Measurements from ENCODE around the gene MEPCE. TPM values are rescaled to one million over a fixed set of nuclear protein-coding genes. Genes with fewer than 3 reads are reported as not detected.

Gene MEPCE
- total RNA-seq, 1 experiment from 2014 or later: 70.3 TPM

DNA sequence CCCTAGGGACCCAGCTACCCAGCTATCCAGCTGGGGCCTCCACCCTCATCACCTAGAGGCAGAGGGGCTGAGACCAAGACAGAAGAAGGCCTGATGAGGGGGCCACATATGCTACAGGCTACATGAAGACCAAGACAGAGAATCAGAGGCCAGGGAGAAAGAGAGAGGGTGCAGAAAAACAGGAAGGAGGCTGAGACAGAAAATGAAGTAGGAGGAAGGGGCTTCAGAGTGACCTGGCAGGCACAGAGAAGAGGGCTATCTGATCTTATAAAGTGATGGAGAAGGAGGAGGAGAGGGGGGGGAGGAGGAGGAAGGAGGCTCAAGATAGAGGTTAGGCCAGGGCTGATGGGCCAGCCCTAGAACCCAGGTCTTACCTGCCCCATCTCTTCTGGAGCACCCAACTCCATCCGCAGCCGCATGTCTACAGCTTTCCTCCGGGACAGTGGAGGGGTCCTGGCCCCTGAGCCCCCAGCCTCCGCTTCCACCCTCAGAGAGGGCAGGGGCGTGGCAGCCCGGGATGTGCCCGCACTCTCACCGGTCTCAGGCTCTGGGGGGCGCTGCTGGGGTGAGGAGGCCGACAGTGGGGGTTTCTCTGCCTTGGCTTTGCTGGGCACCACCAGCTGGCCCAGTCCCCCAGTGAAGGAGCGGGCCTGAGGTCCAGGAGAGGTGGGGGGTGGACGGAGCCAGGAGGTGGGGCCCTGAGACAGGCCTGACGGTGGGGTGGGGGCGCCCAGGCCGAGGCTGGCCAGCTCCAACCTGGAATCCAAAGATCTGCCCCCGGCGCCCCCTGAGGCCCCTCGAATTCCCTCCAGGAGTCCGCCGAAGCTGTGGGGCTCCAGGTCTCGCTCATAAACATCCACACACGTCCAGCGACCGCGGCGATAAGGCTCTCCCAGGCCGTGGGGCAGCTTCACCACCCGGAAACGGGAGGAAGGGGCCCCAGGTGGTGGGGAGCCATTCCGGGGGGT is 47.6 kb downstream of the MEPCE start:
- no TSS peak for BruUV-seq (replicated peaks)
- Histone ChIP-seq H3K9me3 (ENCODE audit: insufficient read depth, low read depth) (no peaks in the 10 kb centered on the region), H3K27ac (no peak overlapping the region), H3K36me3 (ENCODE audit: low read depth) (no peaks in the 10 kb centered on the region), H3K27me3 (ENCODE audit: insufficient read depth, low read depth) (no peaks in the 10 kb centered on the region), H3K4me1 (replicated peaks; ENCODE audit: insufficient read depth) (peaks cover 16% of the 10 kb centered on the region), H3K4me3 (peak overlapping the region; percentile 95), H3K4me2 (peak overlapping the region; percentile 61), H3K79me2 (ENCODE audit: low read depth) (peaks cover 28% of the 10 kb centered on the region), H4K20me1 (ENCODE audit: insufficient read depth) (peaks cover 4% of the 10 kb centered on the region; the same call in 1 of the 2 replicates), H3F3A (ENCODE audit: insufficient read depth, low read depth) (peaks cover 10% of the 10 kb centered on the region; the same call in 1 of the 2 replicates), H3K9me2 (ENCODE audit: insufficient read depth) (no peaks in the 10 kb centered on the region), H2AFZ (no peak overlapping the region)
- DNase-seq: no peak
- intact Hi-C loops (cut with micrococcal nuclease; ENCODE audit: unreplicated experiment): no loop called here
- TF ChIP-seq, protein P1, sequence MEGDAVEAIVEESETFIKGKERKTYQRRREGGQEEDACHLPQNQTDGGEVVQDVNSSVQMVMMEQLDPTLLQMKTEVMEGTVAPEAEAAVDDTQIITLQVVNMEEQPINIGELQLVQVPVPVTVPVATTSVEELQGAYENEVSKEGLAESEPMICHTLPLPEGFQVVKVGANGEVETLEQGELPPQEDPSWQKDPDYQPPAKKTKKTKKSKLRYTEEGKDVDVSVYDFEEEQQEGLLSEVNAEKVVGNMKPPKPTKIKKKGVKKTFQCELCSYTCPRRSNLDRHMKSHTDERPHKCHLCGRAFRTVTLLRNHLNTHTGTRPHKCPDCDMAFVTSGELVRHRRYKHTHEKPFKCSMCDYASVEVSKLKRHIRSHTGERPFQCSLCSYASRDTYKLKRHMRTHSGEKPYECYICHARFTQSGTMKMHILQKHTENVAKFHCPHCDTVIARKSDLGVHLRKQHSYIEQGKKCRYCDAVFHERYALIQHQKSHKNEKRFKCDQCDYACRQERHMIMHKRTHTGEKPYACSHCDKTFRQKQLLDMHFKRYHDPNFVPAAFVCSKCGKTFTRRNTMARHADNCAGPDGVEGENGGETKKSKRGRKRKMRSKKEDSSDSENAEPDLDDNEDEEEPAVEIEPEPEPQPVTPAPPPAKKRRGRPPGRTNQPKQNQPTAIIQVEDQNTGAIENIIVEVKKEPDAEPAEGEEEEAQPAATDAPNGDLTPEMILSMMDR (conservative IDR thresholded peaks at IDR 0.05): no peak
- no peak for TF ChIP-seq EZH2 (IDR thresholded peaks at IDR 0.05; ENCODE audit: low read depth)
- POLR2A ChIA-PET (ENCODE audit: unreplicated experiment): no interaction called here
- CTCF ChIA-PET: interaction anchor here (0.6 kb wide), 2 partner anchors 67 to 83 kb away, joined by 3 to 6 read pairs; no protein-coding TSS in a partner anchor

DNA sequence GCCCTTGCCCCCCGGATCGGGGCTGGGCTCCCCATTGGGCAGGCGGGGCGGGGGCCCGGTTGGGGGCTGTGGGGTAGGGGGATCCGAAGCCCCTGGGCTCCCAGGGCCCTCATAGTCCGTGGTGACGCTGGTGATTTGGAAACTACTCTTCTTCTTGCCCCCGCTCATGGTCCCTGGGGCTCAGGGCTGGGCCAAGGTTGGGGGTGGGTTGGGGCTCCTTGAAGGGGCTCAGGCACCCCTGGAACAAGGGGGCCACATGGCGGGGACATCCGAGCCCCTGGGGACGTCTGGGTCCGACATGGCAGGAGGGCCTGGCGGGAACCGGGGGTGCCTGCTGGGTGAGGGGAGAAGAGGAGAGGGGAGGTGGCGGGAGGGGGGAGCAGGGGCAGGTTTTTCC is 48.2 kb downstream of the MEPCE start:
- Histone ChIP-seq H3K27me3 (ENCODE audit: insufficient read depth, low read depth) (no peaks in the 10 kb centered on the region), H3K4me3 (peak overlapping the region; percentile 95), H3K36me3 (ENCODE audit: low read depth) (no peaks in the 10 kb centered on the region), H2AFZ (no peak overlapping the region), H3K79me2 (ENCODE audit: low read depth) (peaks cover 28% of the 10 kb centered on the region), H3K9me2 (ENCODE audit: insufficient read depth) (no peaks in the 10 kb centered on the region), H3K9me3 (ENCODE audit: insufficient read depth, low read depth) (no peaks in the 10 kb centered on the region), H3F3A (ENCODE audit: insufficient read depth, low read depth) (peaks cover 10% of the 10 kb centered on the region; the same call in 1 of the 2 replicates), H3K4me1 (replicated peaks; ENCODE audit: insufficient read depth) (peaks cover 22% of the 10 kb centered on the region), H4K20me1 (ENCODE audit: insufficient read depth) (peaks cover 4% of the 10 kb centered on the region; the same call in 1 of the 2 replicates), H3K4me2 (peak overlapping the region; percentile 61), H3K27ac (no peak overlapping the region)
- DNase-seq: no peak
- intact Hi-C loops (cut with micrococcal nuclease; ENCODE audit: unreplicated experiment): no loop called here
- ChIA-PET CTCF (interaction anchor here (0.6 to 0.8 kb wide), 2 partner anchors 41 to 66 kb away, joined by 6 read pairs; partner anchors contain the start of gene PPP1R35), POLR2A (ENCODE audit: unreplicated experiment) (no interaction called here)
- TF ChIP-seq EZH2 (IDR thresholded peaks at IDR 0.05; ENCODE audit: low read depth): no peak
- TF ChIP-seq, protein P1 (conservative IDR thresholded peaks at IDR 0.05): no peak
- BruUV-seq (replicated peaks): no TSS peak

DNA sequence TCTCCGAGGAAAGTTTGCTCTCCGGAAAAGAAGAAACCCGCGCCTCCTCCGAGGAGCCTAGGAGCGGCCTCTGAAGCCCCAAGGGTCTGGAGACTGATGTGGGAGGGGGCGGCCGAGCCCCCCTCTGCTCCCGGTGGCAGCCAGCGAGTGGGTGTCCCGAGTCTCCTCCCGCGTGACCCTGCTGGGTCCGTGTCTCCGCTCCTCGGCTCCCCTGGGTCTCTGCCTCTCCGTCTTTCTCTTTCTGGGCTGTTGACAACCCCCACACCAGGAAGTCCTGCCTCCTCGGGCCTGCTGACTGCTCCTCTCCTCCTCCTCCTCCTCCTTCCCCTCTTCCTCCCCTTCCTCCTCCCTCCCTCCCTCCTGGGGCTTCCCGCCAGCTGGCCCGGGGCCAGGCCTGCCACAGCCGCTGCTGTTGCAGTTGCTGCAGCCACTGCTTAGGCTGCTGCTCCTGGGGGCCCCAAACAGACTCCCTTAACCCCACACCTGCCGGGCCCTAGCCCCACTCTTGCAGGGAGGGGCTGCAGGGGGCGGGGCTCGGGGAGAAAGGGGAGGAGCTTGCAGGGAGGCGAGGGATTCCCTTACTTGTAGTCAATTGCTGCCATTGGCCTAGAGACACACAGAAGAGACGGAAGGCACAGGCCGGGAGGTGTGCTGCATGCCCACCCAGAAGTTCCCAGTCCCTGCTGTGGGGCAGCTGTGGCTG is 49.5 kb downstream of the MEPCE start, which contains the start of gene TSC22D4:
Gene TSC22D4 (minus strand): TSS at position 257 of the 703 bp plus-strand sequence. CDS start 1,176 bp downstream, outside the sequence.
- peak within 1 kb of the TSS; percentile 89 for H2AFZ ChIP-seq
- H3K4me1 ChIP-seq (replicated peaks; ENCODE audit: insufficient read depth): peaks cover 26% of the 10 kb centered on the region
- H3K9me2 ChIP-seq (ENCODE audit: insufficient read depth): no peaks in the 10 kb centered on the region
- H4K20me1 ChIP-seq (ENCODE audit: insufficient read depth): peaks cover 4% of the 10 kb centered on the region; the same call in 1 of the 2 replicates
- peaks cover 28% of the 10 kb centered on the region for H3K79me2 ChIP-seq (ENCODE audit: low read depth)
- no peaks in the 10 kb centered on the region for H3K36me3 ChIP-seq (ENCODE audit: low read depth)
- intact Hi-C loops (cut with micrococcal nuclease; ENCODE audit: unreplicated experiment): loop anchor here (1.0 kb wide), 1 partner anchor 24 kb away; no protein-coding TSS in a partner anchor
- peak within 1 kb of the TSS; percentile 95 for H3K4me3 ChIP-seq
- peak; percentile 74 to 96 for DNase-seq
- H3F3A ChIP-seq (ENCODE audit: insufficient read depth, low read depth): peaks cover 14% of the 10 kb centered on the region; the same call in 1 of the 2 replicates
- no peaks in the 10 kb centered on the region for H3K9me3 ChIP-seq (ENCODE audit: insufficient read depth, low read depth)
- no peak for TF ChIP-seq EZH2 (IDR thresholded peaks at IDR 0.05; ENCODE audit: low read depth)
- TF ChIP-seq, protein P1 (conservative IDR thresholded peaks at IDR 0.05): no peak
- POLR2A ChIA-PET (ENCODE audit: unreplicated experiment): interaction anchor here (0.6 to 1.2 kb wide), 3 partner anchors 37 to 153 kb away, joined by 10 to 13 read pairs (median 11); partner anchors contain the start of gene ZCWPW1
- H3K27me3 ChIP-seq (ENCODE audit: insufficient read depth, low read depth): no peaks in the 10 kb centered on the region
- H3K27ac ChIP-seq: no peak within 1 kb of the TSS
- BruUV-seq (replicated peaks): no TSS peak
- peak within 1 kb of the TSS; percentile 61 for H3K4me2 ChIP-seq
- CTCF ChIA-PET: interaction anchor here (0.6 to 1.0 kb wide), 5 partner anchors 10 to 107 kb away, joined by 3 to 12 read pairs (median 4); partner anchors contain the start of genes FBXO24 and PPP1R35
